MM.1S (cell line): ENCODE measurements around the gene AARS2.

ENCODE experiments used
- DNase-seq: peaks from one replicate; pipeline ENCODE4 v3.0.0-alpha.2; 2015
- H2AFZ ChIP-seq: fragments of 300-600 bp; sonication (generic); 2 replicates; pipeline ENCODE4 v1.6.0; 2016; ENCODE audit warnings: antibody characterized with exemption, low read length
- H3F3A ChIP-seq: fragments of 300-600 bp; sonication (generic); 2 replicates; pipeline ENCODE4 v1.6.1; 2016; ENCODE audit warnings: mild to moderate bottlenecking, antibody characterized with exemption, low read length, moderate library complexity, mixed read lengths; ENCODE audit not compliant: insufficient read depth
- H3K27ac ChIP-seq: fragments of 300-600 bp; sonication (generic); 2 replicates; pipeline ENCODE4 v1.5.1; 2016; ENCODE audit warnings: mild to moderate bottlenecking, low read length
- H3K27me3 ChIP-seq: fragments of 300-600 bp; sonication (generic); replicated peaks from 2 replicates; pipeline ENCODE4 v1.6.0; 2016; ENCODE audit warnings: low read length; ENCODE audit not compliant: insufficient read depth
- H3K36me3 ChIP-seq: fragments of 300-600 bp; sonication (generic); replicated peaks from 2 replicates; pipeline ENCODE4 v1.6.1; 2016; ENCODE audit warnings: mild to moderate bottlenecking, low read length, mixed read lengths; ENCODE audit not compliant: insufficient read depth
- H3K4me1 ChIP-seq: fragments of 300-600 bp; sonication (generic); 2 replicates; pipeline ENCODE4 v1.6.1; 2016; ENCODE audit warnings: low read length, mixed read lengths
- H3K4me2 ChIP-seq: fragments of 300-600 bp; sonication (generic); 2 replicates; pipeline ENCODE4 v1.6.0; 2016; ENCODE audit warnings: low read depth, low read length
- H3K4me3 ChIP-seq: fragments of 300-600 bp; sonication (generic); 2 replicates; pipeline ENCODE4 v1.5.1; 2016; ENCODE audit warnings: low read length, mixed read lengths
- H3K79me2 ChIP-seq: fragments of 300-600 bp; sonication (generic); 2 replicates; pipeline ENCODE4 v1.6.1; 2016; ENCODE audit warnings: mixed run types, low read length, mixed read lengths
- H3K9ac ChIP-seq: fragments of 300-600 bp; sonication (generic); 2 replicates; pipeline ENCODE4 v1.6.1; 2016; ENCODE audit warnings: low read length, mixed read lengths
- H3K9me2 ChIP-seq: fragments of 300-600 bp; sonication (generic); replicated peaks from 2 replicates; pipeline ENCODE4 v1.6.1; 2016; ENCODE audit warnings: mild to moderate bottlenecking, low read length, mixed read lengths; ENCODE audit not compliant: insufficient read depth
- H3K9me3 ChIP-seq: fragments of 300-600 bp; sonication (generic); replicated peaks from 2 replicates; pipeline ENCODE4 v1.6.1; 2016; ENCODE audit warnings: mild to moderate bottlenecking, low read length, mixed read lengths; ENCODE audit not compliant: insufficient read depth
- H4K20me1 ChIP-seq: fragments of 300-600 bp; sonication (generic); 2 replicates; pipeline ENCODE4 v1.6.1; 2016; ENCODE audit warnings: mild to moderate bottlenecking, low read length, moderate library complexity, mixed read lengths; ENCODE audit not compliant: insufficient read depth
- CTCF ChIP-seq: fragments of 300-600 bp; sonication (generic); IDR thresholded peaks from 2 replicates; pipeline ENCODE4 v1.5.1; 2016; ENCODE audit warnings: antibody characterized with exemption, low read length, mixed read lengths
- EZH2 ChIP-seq: fragments of 300-600 bp; sonication (generic); optimal IDR thresholded peaks from 2 replicates; pipeline ENCODE3; 2017; ENCODE audit warnings: low read depth, mild to moderate bottlenecking, antibody characterized with exemption, low read length, mixed read lengths
- EZH2phosphoT487 ChIP-seq: fragments of 300-600 bp; sonication (generic); IDR thresholded peaks from 2 replicates; pipeline ENCODE4 v1.6.1; 2018; ENCODE audit warnings: antibody characterized with exemption, low read length

AARS2 gene

GRCh38 chr6:44257753-44258324, 55.3 kb downstream of the AARS2 start:
- H3K79me2 ChIP-seq, result peaks cover 59% of the 10 kb centered on the region
- peaks cover 44% of the 10 kb centered on the region for H3K4me1 ChIP-seq
- peak overlapping the region; percentile 41; the same call in 1 of the 2 replicates for H3K27ac ChIP-seq
- no peak for TF ChIP-seq EZH2phosphoT487
- TF ChIP-seq EZH2, result no peak
- TF ChIP-seq CTCF, result no peak
- no peaks in the 10 kb centered on the region for H3K9me3 ChIP-seq
- peak overlapping the region; percentile 55; the same call in 1 of the 2 replicates for H3K9ac ChIP-seq
- peak overlapping the region; percentile 43 for H3K4me3 ChIP-seq
- no peak for DNase-seq
- no peaks in the 10 kb centered on the region for H3K27me3 ChIP-seq
- H3K36me3 ChIP-seq, result peaks cover 4% of the 10 kb centered on the region
- H3K4me2 ChIP-seq, result peak overlapping the region; percentile 70
- H3K9me2 ChIP-seq, result no peaks in the 10 kb centered on the region
- peaks cover 64% of the 10 kb centered on the region for H3F3A ChIP-seq
- H2AFZ ChIP-seq, result peak overlapping the region; percentile 21; the same call in 1 of the 2 replicates
- peaks cover 19% of the 10 kb centered on the region for H4K20me1 ChIP-seq

DNA sequence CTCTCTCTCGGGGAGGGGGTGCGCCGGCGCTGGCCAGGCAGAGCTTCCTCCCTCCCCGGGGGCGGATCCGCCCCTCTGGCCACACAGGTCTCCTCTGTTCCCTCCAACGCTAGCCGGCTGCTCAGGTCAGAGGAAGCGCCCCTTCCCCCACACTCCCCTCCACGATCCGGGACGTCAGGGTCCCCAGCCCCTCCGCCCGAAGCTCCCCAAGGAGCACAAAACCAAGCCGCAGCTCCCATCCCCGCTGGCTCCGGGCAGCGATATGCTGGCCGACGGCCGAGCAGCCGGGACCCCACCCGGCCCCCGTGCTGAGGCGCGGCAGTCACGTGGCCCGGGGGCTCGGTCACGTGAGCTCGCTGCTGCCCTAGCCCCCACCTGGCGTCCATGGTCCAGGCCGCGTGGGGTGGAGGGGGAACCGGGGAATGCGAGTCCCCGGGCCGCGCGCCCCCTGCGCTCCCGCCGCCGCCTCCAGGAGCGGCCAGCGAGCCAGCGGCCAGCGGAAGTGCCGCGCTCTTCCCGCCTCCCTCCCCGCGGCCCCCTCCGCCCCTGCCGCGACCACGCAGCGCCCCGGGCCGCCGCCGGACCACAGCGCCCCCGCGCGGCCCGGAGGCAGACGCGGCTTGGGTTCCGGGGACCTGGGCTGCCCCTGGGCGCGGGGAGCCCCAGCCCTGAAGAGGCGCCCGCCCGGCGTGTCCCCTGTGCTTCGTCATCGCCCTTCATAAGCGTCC, 56.0 kb downstream of the AARS2 start, which contains the start of gene SLC35B2:
TSS of gene SLC35B2 (minus strand) at position 504 of the 728 bp plus-strand sequence. CDS start at position 386, 118 bp downstream.
- H3K79me2 ChIP-seq, result peaks cover 59% of the 10 kb centered on the region
- H3K9me2 ChIP-seq, result no peaks in the 10 kb centered on the region
- DNase-seq, result peak; percentile 69
- peaks cover 4% of the 10 kb centered on the region for H3K36me3 ChIP-seq
- peak within 1 kb of the TSS; percentile 98 for H3K4me3 ChIP-seq
- H2AFZ ChIP-seq, result peak within 1 kb of the TSS; percentile 89
- no peaks in the 10 kb centered on the region for H3K27me3 ChIP-seq
- peaks cover 67% of the 10 kb centered on the region for H3F3A ChIP-seq
- peaks cover 38% of the 10 kb centered on the region for H3K4me1 ChIP-seq
- H3K27ac ChIP-seq, result peak within 1 kb of the TSS; percentile 64; the same call in 1 of the 2 replicates
- H3K4me2 ChIP-seq, result peak within 1 kb of the TSS; percentile 97
- TF ChIP-seq CTCF (peak; percentile 39), EZH2phosphoT487 (no peak), EZH2 (no peak)
- H4K20me1 ChIP-seq, result peaks cover 23% of the 10 kb centered on the region
- no peaks in the 10 kb centered on the region for H3K9me3 ChIP-seq
- H3K9ac ChIP-seq, result peak within 1 kb of the TSS; percentile 91

DNA sequence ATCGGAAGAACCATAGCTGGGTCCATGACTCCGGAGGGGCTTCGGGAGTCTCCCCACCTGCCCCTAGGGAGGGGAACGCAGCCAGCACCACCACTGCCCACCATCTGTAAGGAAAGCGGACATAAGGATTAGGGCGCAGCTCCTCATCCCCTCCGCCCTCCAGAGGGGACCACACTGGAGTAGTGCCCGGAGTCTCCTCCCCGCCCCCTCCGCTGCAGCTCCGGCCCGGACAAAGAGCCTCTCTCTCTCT, 56.4 kb downstream of the AARS2 start:
- peak overlapping the region; percentile 91; the same call in 1 of the 2 replicates for H3K9ac ChIP-seq
- H3K27ac ChIP-seq, result peak overlapping the region; percentile 64; the same call in 1 of the 2 replicates
- no peaks in the 10 kb centered on the region for H3K9me2 ChIP-seq
- H3K4me1 ChIP-seq, result peaks cover 35% of the 10 kb centered on the region
- no peaks in the 10 kb centered on the region for H3K9me3 ChIP-seq
- peak overlapping the region; percentile 98 for H3K4me3 ChIP-seq
- H3F3A ChIP-seq, result peaks cover 72% of the 10 kb centered on the region
- TF ChIP-seq CTCF, result no peak
- no peak for TF ChIP-seq EZH2phosphoT487
- TF ChIP-seq EZH2, result no peak
- H3K36me3 ChIP-seq, result peaks cover 8% of the 10 kb centered on the region
- H4K20me1 ChIP-seq, result peaks cover 28% of the 10 kb centered on the region
- H3K79me2 ChIP-seq, result peaks cover 59% of the 10 kb centered on the region
- DNase-seq, result no peak
- peak overlapping the region; percentile 89 for H2AFZ ChIP-seq
- peak overlapping the region; percentile 97 for H3K4me2 ChIP-seq
- no peaks in the 10 kb centered on the region for H3K27me3 ChIP-seq
